MM.1S (cell line): ENCODE data around the gene SASS6.

Experiments used
- DNase-seq: peaks from one replicate; pipeline ENCODE4 v3.0.0-alpha.2; 2015
- H2AFZ ChIP-seq: fragments of 300-600 bp; sonication (generic); 2 replicates; pipeline ENCODE4 v1.6.0; 2016; ENCODE audit warnings: antibody characterized with exemption, low read length
- H3F3A ChIP-seq: fragments of 300-600 bp; sonication (generic); 2 replicates; pipeline ENCODE4 v1.6.1; 2016; ENCODE audit warnings: mild to moderate bottlenecking, antibody characterized with exemption, low read length, moderate library complexity, mixed read lengths; ENCODE audit not compliant: insufficient read depth
- H3K27ac ChIP-seq: fragments of 300-600 bp; sonication (generic); 2 replicates; pipeline ENCODE4 v1.5.1; 2016; ENCODE audit warnings: mild to moderate bottlenecking, low read length
- H3K27me3 ChIP-seq: fragments of 300-600 bp; sonication (generic); replicated peaks from 2 replicates; pipeline ENCODE4 v1.6.0; 2016; ENCODE audit warnings: low read length; ENCODE audit not compliant: insufficient read depth
- H3K36me3 ChIP-seq: fragments of 300-600 bp; sonication (generic); replicated peaks from 2 replicates; pipeline ENCODE4 v1.6.1; 2016; ENCODE audit warnings: mild to moderate bottlenecking, low read length, mixed read lengths; ENCODE audit not compliant: insufficient read depth
- H3K4me1 ChIP-seq: fragments of 300-600 bp; sonication (generic); 2 replicates; pipeline ENCODE4 v1.6.1; 2016; ENCODE audit warnings: low read length, mixed read lengths
- H3K4me2 ChIP-seq: fragments of 300-600 bp; sonication (generic); 2 replicates; pipeline ENCODE4 v1.6.0; 2016; ENCODE audit warnings: low read depth, low read length
- H3K4me3 ChIP-seq: fragments of 300-600 bp; sonication (generic); 2 replicates; pipeline ENCODE4 v1.5.1; 2016; ENCODE audit warnings: low read length, mixed read lengths
- H3K79me2 ChIP-seq: fragments of 300-600 bp; sonication (generic); 2 replicates; pipeline ENCODE4 v1.6.1; 2016; ENCODE audit warnings: mixed run types, low read length, mixed read lengths
- H3K9ac ChIP-seq: fragments of 300-600 bp; sonication (generic); 2 replicates; pipeline ENCODE4 v1.6.1; 2016; ENCODE audit warnings: low read length, mixed read lengths
- H3K9me2 ChIP-seq: fragments of 300-600 bp; sonication (generic); replicated peaks from 2 replicates; pipeline ENCODE4 v1.6.1; 2016; ENCODE audit warnings: mild to moderate bottlenecking, low read length, mixed read lengths; ENCODE audit not compliant: insufficient read depth
- H3K9me3 ChIP-seq: fragments of 300-600 bp; sonication (generic); replicated peaks from 2 replicates; pipeline ENCODE4 v1.6.1; 2016; ENCODE audit warnings: mild to moderate bottlenecking, low read length, mixed read lengths; ENCODE audit not compliant: insufficient read depth
- H4K20me1 ChIP-seq: fragments of 300-600 bp; sonication (generic); 2 replicates; pipeline ENCODE4 v1.6.1; 2016; ENCODE audit warnings: mild to moderate bottlenecking, low read length, moderate library complexity, mixed read lengths; ENCODE audit not compliant: insufficient read depth
- EZH2 ChIP-seq: fragments of 300-600 bp; sonication (generic); optimal IDR thresholded peaks from 2 replicates; pipeline ENCODE3; 2017; ENCODE audit warnings: low read depth, mild to moderate bottlenecking, antibody characterized with exemption, low read length, mixed read lengths
- EZH2phosphoT487 ChIP-seq: fragments of 300-600 bp; sonication (generic); IDR thresholded peaks from 2 replicates; pipeline ENCODE4 v1.6.1; 2018; ENCODE audit warnings: antibody characterized with exemption, low read length
- TF ChIP-seq, protein P1 (sequence below): fragments of 300-600 bp; sonication (generic); IDR thresholded peaks from 2 replicates; pipeline ENCODE4 v1.5.1; 2016; ENCODE audit warnings: antibody characterized with exemption, low read length, mixed read lengths

Gene SASS6

DNA sequence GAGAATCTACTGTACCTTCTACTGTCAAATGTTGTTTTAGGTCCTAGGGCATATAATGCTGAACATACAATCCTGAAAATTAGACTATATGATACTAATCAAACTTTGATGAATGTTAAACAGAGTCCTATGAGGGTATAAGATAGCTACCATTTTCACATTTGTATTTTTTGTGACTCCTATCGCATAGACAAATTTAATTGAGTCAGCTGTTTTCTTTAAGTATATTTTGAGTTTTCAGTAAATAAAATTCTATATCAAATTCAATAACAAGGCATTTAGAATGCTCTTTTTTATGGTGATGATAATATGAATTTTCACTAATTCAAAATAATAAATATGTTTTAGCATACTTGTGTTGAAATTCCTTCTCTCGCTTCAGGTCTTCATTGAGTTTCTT is 35.3 kb upstream of the SASS6 start:
- Histone ChIP-seq H3K4me2 (no peak overlapping the region), H3K36me3 (no peaks in the 10 kb centered on the region), H3F3A (no peaks in the 10 kb centered on the region), H4K20me1 (no peaks in the 10 kb centered on the region), H3K27me3 (no peaks in the 10 kb centered on the region), H3K27ac (no peak overlapping the region), H3K9me2 (no peaks in the 10 kb centered on the region), H3K9me3 (no peaks in the 10 kb centered on the region), H3K9ac (no peak overlapping the region), H3K79me2 (no peaks in the 10 kb centered on the region), H3K4me3 (no peak overlapping the region), H2AFZ (no peak overlapping the region), H3K4me1 (no peaks in the 10 kb centered on the region)
- no peak for DNase-seq
- TF ChIP-seq, protein P1, sequence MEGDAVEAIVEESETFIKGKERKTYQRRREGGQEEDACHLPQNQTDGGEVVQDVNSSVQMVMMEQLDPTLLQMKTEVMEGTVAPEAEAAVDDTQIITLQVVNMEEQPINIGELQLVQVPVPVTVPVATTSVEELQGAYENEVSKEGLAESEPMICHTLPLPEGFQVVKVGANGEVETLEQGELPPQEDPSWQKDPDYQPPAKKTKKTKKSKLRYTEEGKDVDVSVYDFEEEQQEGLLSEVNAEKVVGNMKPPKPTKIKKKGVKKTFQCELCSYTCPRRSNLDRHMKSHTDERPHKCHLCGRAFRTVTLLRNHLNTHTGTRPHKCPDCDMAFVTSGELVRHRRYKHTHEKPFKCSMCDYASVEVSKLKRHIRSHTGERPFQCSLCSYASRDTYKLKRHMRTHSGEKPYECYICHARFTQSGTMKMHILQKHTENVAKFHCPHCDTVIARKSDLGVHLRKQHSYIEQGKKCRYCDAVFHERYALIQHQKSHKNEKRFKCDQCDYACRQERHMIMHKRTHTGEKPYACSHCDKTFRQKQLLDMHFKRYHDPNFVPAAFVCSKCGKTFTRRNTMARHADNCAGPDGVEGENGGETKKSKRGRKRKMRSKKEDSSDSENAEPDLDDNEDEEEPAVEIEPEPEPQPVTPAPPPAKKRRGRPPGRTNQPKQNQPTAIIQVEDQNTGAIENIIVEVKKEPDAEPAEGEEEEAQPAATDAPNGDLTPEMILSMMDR = no peak
- no peak for TF ChIP-seq EZH2phosphoT487
- TF ChIP-seq EZH2 = no peak

DNA sequence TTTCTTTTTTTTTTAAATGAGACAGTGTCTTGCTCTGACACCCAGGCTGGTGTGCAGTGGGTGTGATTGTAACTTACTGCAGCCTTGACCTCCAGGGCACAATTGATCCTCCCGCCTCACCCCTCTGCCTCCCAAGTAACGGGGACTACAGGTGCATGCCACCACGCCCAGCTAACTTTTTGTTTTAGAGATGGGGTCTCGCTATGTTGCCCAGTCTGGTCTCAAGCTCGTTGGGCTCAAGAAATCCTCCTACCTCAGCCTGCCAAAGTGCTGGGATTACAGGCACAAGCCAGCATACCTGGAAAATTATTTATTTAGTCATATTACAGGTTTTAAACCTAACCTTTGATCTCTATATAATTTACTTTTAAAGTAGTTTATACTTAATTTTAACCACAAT is 32.0 kb upstream of the SASS6 start:
- no peaks in the 10 kb centered on the region for H3K4me1 ChIP-seq
- no peak overlapping the region for H3K27ac ChIP-seq
- no peaks in the 10 kb centered on the region for H3K9me3 ChIP-seq
- H4K20me1 ChIP-seq = no peaks in the 10 kb centered on the region
- TF ChIP-seq EZH2phosphoT487 (no peak), EZH2 (no peak)
- TF ChIP-seq, protein P1 = no peak
- H2AFZ ChIP-seq = no peak overlapping the region
- no peak overlapping the region for H3K9ac ChIP-seq
- no peaks in the 10 kb centered on the region for H3K36me3 ChIP-seq
- H3F3A ChIP-seq = no peaks in the 10 kb centered on the region
- H3K27me3 ChIP-seq = no peaks in the 10 kb centered on the region
- H3K4me2 ChIP-seq = no peak overlapping the region
- H3K9me2 ChIP-seq = no peaks in the 10 kb centered on the region
- no peak for DNase-seq
- H3K79me2 ChIP-seq = no peaks in the 10 kb centered on the region
- no peak overlapping the region for H3K4me3 ChIP-seq

DNA sequence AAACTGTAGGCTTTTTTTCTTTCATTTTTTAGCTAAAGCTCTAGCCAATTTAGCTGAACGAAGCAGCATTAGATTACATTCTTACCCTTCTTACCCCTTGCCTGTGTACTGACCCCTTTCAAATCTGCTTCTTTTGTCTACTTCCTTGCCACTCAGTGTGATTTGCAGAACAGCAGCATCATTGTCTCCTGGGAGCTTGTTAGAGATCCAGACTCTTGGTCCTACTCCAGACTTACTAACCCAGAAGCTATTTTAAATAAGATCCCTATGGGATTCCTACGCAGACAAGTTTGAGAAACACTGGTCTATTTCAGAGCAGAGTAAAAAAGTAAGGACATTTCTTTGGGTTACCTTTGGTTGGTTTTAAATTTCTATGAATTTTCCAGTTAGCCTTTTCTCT is 31.5 kb upstream of the SASS6 start:
- Histone ChIP-seq H3K9ac (no peak overlapping the region), H3K9me3 (no peaks in the 10 kb centered on the region), H4K20me1 (no peaks in the 10 kb centered on the region), H3K79me2 (no peaks in the 10 kb centered on the region), H3K4me3 (no peak overlapping the region), H3F3A (no peaks in the 10 kb centered on the region), H3K4me2 (no peak overlapping the region), H2AFZ (no peak overlapping the region), H3K27ac (no peak overlapping the region), H3K27me3 (no peaks in the 10 kb centered on the region), H3K4me1 (no peaks in the 10 kb centered on the region), H3K36me3 (no peaks in the 10 kb centered on the region), H3K9me2 (no peaks in the 10 kb centered on the region)
- no peak for DNase-seq
- TF ChIP-seq, protein P1 = no peak
- TF ChIP-seq EZH2phosphoT487 = no peak
- TF ChIP-seq EZH2 = no peak
